RCC 7860 (cell line): ENCODE results near the gene GREM2.
A peak's percentile ranks its signal among the peaks of the same experiment; 100 is the strongest.

ENCODE experiments used
- DNase-seq: peaks from one replicate; pipeline ENCODE4 v3.0.0-alpha.2; 2015; ENCODE audit warnings: low spot score
- FAIRE-seq: peaks from 2 replicates; lab custom pipeline; 2012; peaks lifted over from hg19 to GRCh38; lab: Jason Lieb, UNC

The GREM2 gene

GRCh38 chr1:240503036-240503435, 108.9 kb downstream of the GREM2 start:
- DNase-seq (no peak), FAIRE-seq (no peak)

GRCh38 chr1:240501115-240501514, 110.8 kb downstream of the GREM2 start:
- DNase-seq (peak; percentile 46), FAIRE-seq (peak; percentile 55)

GRCh38 chr1:240500647-240501046, 111.3 kb downstream of the GREM2 start:
- FAIRE-seq = no peak
- no peak for DNase-seq

- no peak for FAIRE-seq
Observed at GRCh38 chr1:240499012-240499411, 112.9 kb downstream of the GREM2 start.

GRCh38 chr1:240498335-240498734, 113.6 kb downstream of the GREM2 start:
- FAIRE-seq (no peak), DNase-seq (no peak)

More at GRCh38 chr1:240499012-240499411, 112.9 kb downstream of the GREM2 start:
- peak; percentile 51 for DNase-seq

- FAIRE-seq (no peak), DNase-seq (no peak)
Observed at GRCh38 chr1:240497908-240498307, 114.0 kb downstream of the GREM2 start.

GRCh38 chr1:240496941-240497340, 115.0 kb downstream of the GREM2 start:
- peak; percentile 53 for DNase-seq
- no peak for FAIRE-seq

- DNase-seq = no peak
- FAIRE-seq = no peak
Observed at GRCh38 chr1:240496356-240496755, 115.6 kb downstream of the GREM2 start.

GRCh38 chr1:240495601-240496000, 116.4 kb downstream of the GREM2 start:
- FAIRE-seq (no peak), DNase-seq (no peak)

- DNase-seq (no peak), FAIRE-seq (no peak)
Observed at GRCh38 chr1:240492832-240493440, 119.0 kb downstream of the GREM2 start.

- no peak for FAIRE-seq
- DNase-seq = no peak
Observed at GRCh38 chr1:240491796-240492195, 120.2 kb downstream of the GREM2 start.

GRCh38 chr1:240491156-240491555, 120.8 kb downstream of the GREM2 start:
- FAIRE-seq (peak; percentile 62), DNase-seq (peak; percentile 82)

GRCh38 chr1:240487493-240487892, 124.5 kb downstream of the GREM2 start:
- no peak for DNase-seq
- no peak for FAIRE-seq

- FAIRE-seq (peak; percentile 30), DNase-seq (peak; percentile 34)
Observed at GRCh38 chr1:240486611-240487010, 125.3 kb downstream of the GREM2 start.

- no peak for DNase-seq
- FAIRE-seq = no peak
Observed at GRCh38 chr1:240484804-240485443, 127.0 kb downstream of the GREM2 start.

- FAIRE-seq (no peak), DNase-seq (no peak)
Observed at GRCh38 chr1:240478536-240478935, 133.4 kb downstream of the GREM2 start.

- FAIRE-seq (no peak), DNase-seq (no peak)
Observed at GRCh38 chr1:240475832-240476231, 136.1 kb downstream of the GREM2 start.

- peak; percentile 13 for DNase-seq
Observed at GRCh38 chr1:240474133-240474614, 137.8 kb downstream of the GREM2 start.

GRCh38 chr1:240468656-240469055, 143.3 kb downstream of the GREM2 start:
- FAIRE-seq (no peak), DNase-seq (no peak)

More at GRCh38 chr1:240474133-240474614, 137.8 kb downstream of the GREM2 start:
- peak; percentile 59 for FAIRE-seq

GRCh38 chr1:240467895-240468294, 144.1 kb downstream of the GREM2 start:
- DNase-seq (no peak), FAIRE-seq (no peak)

GRCh38 chr1:240466509-240466908, 145.4 kb downstream of the GREM2 start:
- FAIRE-seq (no peak), DNase-seq (no peak)

- DNase-seq (no peak), FAIRE-seq (no peak)
Observed at GRCh38 chr1:240465531-240465940, 146.4 kb downstream of the GREM2 start.
